HFF-Myc (cell line): ENCODE results near the gene MPHOSPH9.
"Not testable (repeated sequence)": the region's sequence is repeated elsewhere in the genome, so short reads cannot be mapped to it uniquely, and the experiment has no call there.

Experiments
- DNase-seq: peaks from one replicate; pipeline ENCODE4 v3.0.0-alpha.2; 2011; ENCODE audit warnings: low read depth; ENCODE audit errors: extremely low read depth
- H3K4me3 ChIP-seq: replicated peaks from 2 replicates; pipeline ENCODE4 v1.5.1; 2011; ENCODE audit warnings: low read depth, mild to moderate bottlenecking, control low read depth, low read length
- TF ChIP-seq, protein P1 (sequence below): IDR thresholded peaks from 2 replicates; pipeline ENCODE4 v1.5.1; 2012; ENCODE audit warnings: mild to moderate bottlenecking, low read depth, low read length, control low read depth; ENCODE audit errors: missing control alignments

MPHOSPH9 gene

DNA sequence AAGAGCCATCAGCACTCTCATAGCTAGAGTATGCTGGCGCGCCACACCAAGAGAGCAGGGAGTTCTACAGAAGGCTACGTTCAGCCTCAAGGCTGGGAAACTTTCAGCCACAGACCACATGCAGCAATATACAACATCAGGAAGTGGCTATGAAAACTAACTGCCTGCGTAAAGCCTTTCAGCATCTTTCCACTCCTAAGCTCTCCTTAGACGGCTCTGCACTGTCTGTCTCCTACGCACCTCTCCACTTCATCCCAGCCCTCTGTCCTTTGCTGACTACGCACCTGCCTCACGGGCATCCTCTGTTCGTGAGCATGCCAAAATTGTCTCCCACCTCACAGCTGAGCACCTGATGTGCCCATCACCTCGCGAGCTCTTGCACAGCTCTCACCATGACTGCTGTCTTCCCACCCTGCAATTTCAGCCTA lies 9.7 kb downstream of the MPHOSPH9 start:
- no peak overlapping the region for H3K4me3 ChIP-seq
- DNase-seq, result no peak
- TF ChIP-seq, protein P1, sequence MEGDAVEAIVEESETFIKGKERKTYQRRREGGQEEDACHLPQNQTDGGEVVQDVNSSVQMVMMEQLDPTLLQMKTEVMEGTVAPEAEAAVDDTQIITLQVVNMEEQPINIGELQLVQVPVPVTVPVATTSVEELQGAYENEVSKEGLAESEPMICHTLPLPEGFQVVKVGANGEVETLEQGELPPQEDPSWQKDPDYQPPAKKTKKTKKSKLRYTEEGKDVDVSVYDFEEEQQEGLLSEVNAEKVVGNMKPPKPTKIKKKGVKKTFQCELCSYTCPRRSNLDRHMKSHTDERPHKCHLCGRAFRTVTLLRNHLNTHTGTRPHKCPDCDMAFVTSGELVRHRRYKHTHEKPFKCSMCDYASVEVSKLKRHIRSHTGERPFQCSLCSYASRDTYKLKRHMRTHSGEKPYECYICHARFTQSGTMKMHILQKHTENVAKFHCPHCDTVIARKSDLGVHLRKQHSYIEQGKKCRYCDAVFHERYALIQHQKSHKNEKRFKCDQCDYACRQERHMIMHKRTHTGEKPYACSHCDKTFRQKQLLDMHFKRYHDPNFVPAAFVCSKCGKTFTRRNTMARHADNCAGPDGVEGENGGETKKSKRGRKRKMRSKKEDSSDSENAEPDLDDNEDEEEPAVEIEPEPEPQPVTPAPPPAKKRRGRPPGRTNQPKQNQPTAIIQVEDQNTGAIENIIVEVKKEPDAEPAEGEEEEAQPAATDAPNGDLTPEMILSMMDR, result no peak

DNA sequence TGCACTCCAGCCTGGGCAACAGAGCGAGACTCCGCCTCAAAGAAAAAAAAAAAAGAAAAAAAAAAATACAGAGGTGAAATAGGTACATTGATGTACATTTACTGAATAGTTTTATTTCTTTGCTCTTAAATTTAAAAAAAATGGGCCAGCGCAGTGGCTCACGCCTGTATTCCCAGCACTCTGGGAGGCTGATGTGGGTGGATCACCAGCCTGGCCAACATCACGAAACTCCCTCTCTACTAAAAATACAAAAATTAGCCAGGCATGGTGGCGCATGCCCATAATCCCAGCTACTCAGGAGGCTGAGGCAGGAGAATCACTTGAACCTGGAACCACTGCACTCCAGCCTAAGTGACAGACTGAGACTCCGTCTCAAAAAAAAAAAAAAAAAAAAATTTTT lies 25.1 kb downstream of the MPHOSPH9 start:
- DNase-seq, H3K4me3 ChIP-seq: not testable (repeated sequence)

DNA sequence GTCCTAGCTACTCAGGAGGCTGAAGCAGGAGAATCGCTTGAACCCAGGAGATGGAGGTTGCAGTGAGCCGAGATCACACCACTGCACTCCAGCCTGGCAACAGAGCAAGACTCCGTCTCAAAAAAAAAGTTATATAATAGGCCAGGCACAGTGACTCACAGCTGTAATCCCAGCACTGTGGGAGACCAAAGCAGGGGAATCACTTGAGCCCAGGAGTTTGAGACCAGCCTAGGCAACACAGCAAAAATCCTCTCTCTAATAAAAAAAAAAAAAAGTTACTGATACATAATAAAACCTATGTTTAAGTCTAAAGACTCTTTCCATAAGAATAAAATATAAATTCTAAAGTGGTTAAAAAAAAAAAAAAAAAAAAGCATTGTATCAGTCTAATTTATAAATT lies 26.1 kb downstream of the MPHOSPH9 start:
- not testable (repeated sequence) for H3K4me3 ChIP-seq, DNase-seq

DNA sequence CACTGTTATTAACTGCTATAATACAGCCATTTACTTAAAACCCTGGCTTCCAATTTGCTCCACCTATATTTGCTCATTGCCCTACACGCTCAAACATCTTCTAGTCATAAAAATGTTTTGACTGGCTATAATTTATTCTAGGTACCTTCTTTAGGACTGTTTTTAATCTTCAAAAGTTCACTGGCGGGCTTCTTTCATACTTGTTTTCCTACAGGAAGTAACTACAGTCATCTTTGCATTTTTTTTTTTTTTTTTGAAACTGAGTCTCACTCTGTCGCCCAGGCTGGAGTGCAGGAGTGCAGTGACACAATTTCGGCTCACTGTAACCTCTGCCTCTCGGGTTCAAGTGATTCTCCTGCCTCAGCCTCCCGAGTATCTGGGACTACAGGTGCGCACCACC lies 32.5 kb downstream of the MPHOSPH9 start:
- TF ChIP-seq, protein P1, result no peak
- no peak for DNase-seq
- no peak overlapping the region for H3K4me3 ChIP-seq

DNA sequence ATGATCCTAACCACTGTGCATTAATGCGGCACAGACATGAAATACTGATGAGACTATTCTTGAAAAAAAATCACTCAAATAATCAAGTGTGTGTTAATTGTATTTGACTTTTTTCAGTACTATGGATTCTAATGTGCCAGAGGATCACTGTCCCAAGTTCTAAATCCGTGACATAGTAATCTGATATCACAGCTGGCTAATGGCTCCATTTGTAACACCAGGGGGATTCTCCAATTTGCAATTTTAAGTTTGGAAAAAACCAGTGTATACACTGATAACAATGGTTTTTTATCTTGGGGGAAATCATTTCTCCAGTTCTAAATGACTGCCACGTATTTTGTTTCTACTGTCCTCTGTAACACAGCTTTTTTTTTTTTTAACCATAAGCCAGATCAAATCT lies 33.0 kb downstream of the MPHOSPH9 start:
- no peak overlapping the region for H3K4me3 ChIP-seq
- TF ChIP-seq, protein P1, result no peak
- no peak for DNase-seq

DNA sequence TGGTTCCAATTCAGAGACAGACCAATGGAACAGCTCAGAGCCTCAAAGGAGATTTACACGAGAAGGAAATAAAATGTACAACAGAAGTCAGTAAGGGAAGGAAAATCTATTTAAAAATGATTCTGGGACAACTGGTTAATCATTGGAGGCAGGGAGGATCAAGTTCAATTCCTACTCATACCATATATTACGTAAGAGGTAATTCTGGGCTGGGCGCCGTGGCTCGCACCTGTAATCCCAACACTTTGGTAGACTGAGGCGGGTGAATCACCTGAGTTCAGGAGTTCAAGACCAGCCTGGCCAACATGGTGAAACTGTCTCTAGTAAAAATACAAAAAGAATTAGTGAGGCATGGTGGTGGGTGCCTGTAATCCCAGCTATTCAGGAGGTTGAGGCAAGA lies 45.3 kb downstream of the MPHOSPH9 start:
- DNase-seq, result no peak
- H3K4me3 ChIP-seq, result no peak overlapping the region
- TF ChIP-seq, protein P1, result no peak

DNA sequence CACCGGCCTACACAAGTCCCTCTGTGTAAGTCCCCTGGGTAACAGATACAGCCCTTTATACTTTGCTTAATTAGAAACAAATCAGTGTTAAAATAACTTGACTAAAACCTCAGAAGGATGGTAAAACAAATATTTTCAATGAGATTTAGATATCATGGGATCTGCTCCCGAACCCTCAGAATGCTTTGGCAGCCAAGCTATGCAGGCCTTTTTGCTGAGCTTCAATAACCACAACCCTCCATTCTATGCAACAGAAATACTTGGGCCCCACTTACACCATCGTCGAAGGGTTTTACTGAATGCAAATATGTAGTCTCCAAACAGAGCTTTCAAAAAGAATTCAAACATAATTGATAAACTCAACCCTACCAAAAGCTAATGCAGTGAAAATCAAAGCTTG lies 52.8 kb downstream of the MPHOSPH9 start:
- TF ChIP-seq, protein P1, result no peak
- DNase-seq, result no peak
- no peak overlapping the region for H3K4me3 ChIP-seq

DNA sequence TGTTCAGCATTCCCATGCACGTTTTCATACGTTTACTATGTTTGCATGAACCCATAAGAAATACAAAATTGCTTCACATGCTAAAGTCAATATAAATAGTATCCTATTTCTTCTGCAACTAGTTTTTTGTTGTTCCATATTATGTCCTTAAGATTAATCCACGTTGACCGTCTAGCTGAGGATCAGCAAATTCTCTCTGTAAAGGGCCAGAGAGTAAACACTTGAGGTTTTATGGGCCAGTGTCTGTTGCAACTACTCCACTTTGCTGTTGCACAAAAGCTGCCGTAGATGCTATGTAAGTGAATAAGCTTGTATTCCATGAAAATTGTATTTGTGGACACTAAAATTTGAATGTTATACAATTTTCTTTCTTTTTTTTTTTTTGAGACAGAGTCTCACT lies 61.0 kb downstream of the MPHOSPH9 start:
- DNase-seq, result no peak
- H3K4me3 ChIP-seq, result no peak overlapping the region
- TF ChIP-seq, protein P1, result no peak
